HG03442 (cell line): Measurements from ENCODE around the gene TBC1D16.

ENCODE experiments used
- ATAC-seq: cut with Tn5 transposase; IDR thresholded peaks from one replicate; pipeline ENCODE4 v1.9.1; 2021; ENCODE audit warnings: mild to moderate bottlenecking, moderate library complexity; ENCODE audit not compliant: unreplicated experiment

TBC1D16 gene

DNA sequence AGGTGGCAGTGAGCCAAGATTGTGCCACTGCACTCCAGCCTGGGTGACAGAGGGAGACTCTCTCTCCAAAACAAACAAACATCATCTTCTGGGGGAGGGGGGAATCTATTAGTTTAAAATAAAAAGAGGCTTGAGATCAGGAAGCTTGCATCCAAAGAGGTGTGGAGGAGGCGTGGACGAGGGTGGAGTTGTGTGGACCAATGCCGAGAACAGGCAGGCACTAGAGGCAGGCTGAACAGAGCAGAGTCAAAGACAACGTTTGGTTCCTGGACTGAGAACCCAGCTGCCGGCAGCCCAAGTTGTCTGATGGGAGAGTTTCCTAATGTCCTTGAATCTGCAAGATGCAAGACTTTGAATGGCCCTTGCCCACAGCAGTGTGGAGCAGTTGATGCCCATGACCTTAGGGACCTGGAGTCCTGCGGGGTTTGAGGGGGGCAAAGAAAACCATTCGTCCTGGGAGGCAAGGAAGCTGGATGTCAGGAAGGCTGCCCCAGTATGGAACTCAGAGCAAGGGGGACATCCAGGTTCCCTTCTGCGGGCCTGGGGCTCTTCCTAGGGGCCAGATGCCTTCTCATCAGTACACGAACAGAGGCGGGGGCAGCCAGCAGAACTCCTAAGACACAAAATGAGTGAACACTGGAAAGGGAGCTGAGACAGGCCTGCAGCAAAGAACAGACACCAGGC, 9.2 kb downstream of the TBC1D16 start:
- no peak for ATAC-seq

DNA sequence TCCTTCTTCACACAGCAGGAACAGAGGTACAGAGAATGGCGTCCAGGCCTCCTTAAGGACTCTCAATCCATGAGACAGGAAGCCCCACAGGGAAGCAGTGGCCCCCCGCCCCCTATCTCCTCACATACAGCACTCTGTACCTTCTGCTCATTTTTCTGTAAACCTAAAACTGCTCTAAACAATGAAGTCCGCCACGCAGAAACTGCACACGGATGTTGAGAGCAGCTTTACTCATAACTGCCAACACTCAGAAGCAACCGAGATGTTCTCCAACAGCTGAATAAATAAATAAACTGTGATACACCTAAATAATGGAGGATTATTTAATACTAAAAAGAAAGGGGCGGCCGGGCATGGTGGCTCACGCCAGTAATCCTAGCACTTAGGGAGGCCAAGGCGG, 9.9 kb downstream of the TBC1D16 start:
- ATAC-seq, result no peak

DNA sequence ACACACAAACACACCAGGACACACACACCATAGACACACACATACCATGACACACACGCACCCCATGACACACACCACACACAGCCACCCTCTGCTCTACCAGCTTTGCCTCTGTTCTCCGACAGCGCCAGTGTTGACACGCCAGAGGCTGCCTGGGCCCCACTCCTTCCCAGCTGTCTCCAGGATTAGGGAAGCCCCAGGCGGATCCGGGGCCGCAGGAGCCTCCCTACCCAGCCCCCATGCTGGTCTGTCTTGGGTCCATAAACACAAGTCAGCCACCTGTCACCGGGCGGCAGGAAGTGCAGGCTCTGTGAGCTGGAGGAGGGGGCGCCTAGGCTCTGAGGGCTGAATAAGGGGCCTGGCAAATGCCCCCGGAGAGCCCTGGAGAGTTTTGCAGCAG, 10.5 kb downstream of the TBC1D16 start:
- no peak for ATAC-seq

DNA sequence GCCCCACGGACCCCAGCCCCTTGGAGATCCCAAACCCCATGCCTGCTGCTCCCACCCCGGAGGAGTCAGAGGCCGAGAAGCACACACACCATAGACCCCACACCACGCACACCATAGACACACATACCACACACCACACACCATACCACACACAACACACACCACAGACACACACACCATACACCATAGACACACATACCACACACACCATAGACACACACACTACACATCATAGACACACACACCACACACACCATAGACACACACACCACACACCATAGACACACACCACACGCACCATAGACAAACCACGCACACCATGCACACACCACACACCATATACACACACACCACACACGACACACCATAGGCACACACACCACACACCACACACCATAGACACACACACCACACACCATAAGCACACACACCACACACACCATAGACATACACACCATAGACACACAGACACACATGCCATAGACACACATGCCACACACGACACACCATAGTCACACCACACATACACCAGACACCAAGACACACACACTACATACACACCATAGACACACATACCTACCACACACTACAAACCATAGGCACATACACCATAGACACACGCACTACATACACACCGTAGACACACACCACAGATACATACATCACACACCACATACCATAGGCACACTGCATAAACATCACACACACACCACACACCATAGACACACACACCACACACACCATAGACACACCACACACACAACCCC, 11.3 kb downstream of the TBC1D16 start:
- ATAC-seq, result no peak

DNA sequence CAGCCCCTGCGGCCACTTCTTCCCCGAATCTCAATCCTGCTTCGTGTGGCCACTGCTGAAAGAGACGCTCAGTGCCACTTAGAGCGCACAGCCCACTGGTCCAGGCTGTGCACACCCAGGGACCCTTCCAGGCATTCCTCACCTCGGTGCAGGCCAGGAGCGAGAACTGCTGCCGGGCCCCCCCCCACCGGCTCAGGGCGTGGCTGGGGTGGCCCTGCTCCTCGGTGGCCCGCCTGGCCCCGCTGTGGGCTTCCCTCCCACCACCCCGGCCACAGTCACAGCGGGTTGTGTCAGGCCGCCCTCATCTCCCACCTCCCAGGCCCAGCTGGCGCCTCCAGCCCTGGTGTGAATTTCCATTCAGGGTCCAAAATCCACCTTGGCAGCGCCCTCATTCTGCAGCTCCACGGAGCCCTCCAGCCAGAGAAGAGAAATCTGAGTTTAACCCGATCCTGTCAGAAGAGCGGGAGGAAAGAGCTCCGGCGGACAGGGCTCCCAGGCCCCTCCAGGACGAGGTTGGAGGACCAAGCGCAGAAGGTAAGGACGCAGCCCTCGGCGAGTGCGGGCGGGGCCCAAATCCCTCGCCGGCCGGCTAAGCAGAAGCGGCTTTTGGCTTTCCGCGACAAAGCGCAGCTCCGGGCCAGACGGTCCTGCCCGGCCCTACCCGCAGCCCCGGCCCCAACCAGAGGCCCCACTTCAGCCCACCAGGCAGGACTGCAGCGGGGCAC, 12.0 kb downstream of the TBC1D16 start:
- no peak for ATAC-seq

DNA sequence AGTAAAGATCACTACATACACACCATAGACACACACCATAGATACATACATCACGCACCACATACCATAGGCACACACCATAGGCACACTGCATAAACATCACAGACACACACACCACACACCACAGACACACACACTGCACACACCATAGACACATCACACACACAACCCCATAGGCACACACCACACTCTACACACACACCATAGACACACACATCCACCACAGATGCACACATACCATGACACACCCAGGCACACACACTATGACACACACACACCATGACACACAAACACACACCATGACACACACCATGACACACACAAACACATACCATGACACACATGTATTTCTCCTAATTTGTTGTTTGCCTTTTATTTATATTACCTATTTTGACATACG, 14.1 kb downstream of the TBC1D16 start:
- no peak for ATAC-seq

DNA sequence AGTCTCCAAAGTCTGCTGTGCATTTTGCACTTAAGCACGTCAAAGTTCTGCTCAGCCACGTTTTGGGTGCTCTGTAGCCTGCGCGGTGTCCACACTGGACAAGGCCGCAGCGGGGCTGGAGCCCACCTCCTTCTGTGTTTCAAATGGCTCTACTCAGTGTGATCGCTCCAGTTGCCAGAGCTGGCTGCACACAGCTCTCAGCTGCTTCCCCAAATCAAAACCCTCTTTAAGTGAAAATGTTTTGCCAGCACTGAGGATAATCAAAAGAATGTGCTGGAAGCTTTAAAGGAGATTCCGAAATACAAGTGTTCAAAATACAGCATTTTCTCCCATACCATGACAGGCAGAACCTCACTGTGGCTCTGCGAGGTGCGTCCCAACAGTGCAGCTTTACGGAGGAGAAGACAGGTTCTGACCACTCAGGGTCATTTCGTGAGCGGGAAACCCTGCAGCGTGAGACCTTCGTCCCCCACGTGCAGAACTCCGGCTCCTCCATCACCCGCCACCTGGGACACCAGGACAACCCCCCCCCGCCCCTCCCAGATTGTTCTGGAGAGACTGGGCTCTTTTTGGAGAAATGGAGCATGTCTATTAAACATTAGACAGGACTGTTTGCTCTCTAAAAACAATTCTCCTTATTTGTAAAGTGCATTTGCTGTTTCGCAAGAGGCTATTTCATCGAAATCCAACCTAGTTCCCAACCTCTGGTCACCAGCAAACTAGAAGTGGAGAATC, 16.6 kb downstream of the TBC1D16 start:
- no peak for ATAC-seq

DNA sequence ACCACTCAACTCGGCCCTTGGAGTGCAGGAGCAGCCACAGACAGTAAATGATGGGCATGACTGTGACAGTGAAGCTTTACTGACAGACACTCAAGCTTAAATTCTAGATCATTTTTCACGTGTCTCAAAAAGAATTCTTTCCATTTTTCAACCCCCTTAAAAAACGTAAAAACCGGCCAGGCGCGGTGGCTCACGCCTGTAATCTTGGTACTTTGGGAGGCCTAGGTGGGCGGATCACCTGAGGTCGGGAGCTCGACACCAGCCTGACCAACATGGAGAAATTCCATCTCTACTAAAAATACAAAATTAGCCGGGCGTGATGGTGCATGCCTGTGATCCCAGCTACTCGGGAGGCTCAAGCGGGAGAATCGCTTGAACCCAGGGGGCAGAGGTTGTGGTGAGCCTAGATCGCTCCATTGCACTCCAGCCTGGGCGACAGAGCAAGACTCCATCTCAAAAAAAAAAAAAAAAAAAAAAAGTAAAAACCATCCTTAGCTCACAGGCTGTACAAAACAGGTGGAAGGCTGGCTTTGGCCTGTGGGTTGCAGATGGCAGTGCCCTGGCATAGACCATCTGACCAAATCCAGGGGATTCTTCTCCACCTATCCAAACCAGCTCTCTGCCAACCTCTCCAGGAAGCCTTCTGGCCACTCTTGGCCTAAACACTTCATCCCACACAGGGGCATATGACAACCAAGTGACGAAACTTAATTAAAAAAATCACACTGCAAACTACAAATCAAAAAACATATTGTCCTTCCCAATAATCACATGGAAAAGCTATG, 18.3 kb downstream of the TBC1D16 start:
- ATAC-seq, result no peak

DNA sequence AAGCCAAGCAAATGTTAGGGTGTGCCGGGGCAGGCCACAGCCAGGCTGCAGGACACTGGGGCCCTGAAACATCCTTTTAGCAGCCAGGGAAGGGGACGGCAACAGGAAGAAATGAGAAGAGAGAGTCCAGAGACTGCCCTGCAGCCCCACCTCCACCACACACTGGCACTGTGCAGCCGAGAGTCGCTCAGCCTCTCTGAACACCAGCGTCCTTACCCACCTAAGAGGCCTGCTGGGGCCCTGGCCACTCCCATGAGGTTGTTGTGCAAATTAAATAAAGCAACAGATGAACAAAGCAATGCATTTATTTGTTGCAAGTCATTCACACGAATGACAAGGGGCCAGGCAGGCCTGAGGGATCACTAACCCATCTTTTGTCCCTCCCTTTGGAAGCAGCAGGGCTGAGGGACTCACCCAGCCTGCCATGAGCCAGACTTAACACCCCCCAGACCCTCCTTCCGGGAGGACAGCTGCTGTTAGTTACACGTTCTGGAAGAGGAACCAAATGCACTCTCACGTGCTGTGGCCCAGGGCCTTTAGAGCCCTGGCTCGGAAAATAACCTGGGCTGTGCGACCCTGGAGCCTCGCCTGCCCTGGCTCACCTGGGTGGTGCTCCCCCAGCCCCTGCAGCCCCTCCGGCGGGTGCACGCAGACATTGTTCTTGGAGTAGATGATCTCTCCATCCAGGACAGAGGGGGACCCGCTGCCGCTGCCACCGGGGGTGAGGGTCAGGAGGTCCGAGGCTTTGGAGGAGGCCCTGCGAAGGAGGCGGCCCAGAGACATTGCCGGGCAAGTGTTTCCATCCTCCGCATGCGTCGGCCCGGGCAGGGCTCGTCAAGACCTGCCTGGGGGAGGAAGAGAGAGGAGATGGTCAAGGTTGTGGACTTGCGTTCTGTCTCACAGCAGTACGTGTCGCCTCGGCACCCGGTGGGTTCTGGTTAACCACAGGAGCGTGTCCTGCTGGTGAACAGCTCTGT, 22.6 kb downstream of the TBC1D16 start:
- ATAC-seq, result no peak

DNA sequence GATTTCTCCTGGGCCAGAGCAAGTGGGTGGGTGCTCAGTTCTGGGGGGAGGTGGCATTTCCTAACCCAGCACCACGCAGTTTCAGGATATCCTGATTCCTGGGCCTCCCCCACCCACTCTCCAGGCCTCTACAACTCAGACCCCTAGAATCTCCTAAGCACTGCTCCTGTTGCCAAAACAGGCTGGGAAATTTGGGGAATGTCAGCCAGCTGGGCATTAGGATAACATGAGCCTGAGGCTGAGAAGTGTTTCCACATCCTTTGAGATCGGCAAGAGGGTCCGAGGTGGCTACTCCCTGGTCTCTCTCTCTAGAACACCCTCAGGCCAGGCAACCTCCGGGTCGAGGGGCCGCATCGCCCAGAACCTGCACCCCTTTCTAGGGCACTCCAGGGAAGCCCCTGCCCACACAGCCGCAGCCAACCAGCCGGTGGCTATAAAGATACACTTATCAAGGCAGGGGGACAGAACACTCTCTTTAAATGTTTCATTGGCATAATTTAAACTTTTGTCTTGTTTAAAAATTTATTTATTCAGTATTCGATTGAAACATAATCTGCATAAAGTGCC, 23.6 kb downstream of the TBC1D16 start:
- ATAC-seq, result no peak

DNA sequence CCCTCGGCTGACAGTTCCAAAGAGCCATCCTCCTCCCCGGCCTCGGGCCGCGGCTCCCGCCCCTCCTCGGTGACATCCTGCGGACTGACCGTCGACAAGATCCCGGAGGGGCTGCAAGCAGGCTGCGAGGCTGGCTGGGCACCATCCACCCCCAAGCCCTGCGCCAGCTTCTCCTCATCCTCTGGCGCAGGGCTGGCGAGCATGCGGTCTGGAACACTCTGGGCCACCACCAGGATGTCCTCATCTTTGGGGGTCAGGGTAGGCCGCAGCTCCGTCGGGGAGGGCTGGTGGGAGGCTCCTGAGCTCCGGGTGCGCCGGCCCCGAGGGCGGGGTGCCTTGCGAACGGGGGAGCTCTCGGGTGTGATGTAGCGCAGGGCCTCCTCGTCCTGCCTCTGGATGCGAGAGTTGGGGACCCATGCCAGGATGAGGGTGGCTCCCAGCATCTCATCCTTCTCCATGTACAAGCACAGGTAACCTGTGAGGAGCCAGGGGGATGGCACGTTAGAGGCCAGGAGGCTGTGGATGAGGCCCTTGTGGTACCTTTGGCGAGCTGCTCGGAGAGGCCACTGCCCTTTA, 25.3 kb downstream of the TBC1D16 start:
- no peak for ATAC-seq

DNA sequence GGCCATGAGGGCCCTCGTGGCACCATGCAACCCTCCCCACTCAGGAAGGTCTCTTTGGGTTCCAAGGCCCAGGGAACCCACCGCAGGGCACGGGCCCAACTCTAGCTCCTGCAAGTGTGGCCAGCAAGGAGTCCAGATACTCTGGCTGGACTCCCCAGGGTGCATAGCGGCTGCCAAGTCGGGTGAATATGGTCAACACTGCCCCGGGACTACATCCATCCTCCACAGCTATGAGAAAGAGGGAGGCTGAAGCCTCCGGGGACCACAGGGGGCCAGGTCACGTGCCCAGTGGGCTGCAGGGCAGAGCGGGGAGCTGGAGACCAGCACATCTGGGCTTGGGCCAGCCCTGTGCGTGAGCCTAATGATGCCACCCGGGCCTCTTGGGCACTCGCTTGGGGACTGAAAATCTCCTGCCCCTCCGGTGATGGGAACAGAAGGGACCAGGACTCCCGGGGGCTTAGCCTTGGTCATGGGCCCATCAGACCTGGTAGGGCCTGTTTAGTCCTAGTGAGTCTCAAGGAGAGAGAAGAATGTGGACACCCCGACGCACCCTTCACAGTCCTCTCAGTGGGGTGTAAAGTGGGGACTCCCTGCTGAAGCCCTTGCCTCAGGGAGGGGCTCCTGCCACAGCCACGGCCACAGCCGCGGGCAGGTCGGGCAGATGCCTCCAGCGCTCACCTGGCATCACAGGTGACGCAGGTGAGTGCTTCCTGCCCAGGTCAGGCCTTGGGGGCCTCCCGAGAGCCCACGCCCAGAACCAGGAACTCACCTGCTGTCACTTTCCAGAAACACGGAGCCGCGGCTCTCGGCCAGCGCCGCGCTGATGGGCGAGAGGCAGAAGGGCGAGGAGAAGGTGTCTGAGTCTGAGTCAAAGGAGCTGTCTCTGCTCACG, 26.0 kb downstream of the TBC1D16 start:
- ATAC-seq, result no peak

DNA sequence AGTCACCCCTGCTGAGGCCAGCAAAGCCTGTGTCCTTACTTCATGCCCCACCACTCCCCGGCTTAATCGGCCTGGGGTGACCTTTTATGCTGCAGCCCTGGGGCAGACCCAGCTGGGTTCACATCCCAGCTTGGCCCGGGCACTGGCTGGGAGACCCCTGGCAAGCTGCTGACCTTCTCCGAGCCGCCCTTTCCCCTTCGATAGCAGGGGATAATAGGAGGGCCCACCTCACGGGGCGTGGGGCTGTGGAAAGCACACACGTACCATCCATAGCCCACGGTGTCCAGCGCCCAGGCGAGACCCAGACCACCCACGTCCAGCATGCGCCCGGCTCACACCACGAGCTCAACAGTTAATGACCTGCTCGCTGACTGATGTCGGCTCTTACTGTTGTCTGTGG, 26.8 kb downstream of the TBC1D16 start:
- ATAC-seq, result no peak

DNA sequence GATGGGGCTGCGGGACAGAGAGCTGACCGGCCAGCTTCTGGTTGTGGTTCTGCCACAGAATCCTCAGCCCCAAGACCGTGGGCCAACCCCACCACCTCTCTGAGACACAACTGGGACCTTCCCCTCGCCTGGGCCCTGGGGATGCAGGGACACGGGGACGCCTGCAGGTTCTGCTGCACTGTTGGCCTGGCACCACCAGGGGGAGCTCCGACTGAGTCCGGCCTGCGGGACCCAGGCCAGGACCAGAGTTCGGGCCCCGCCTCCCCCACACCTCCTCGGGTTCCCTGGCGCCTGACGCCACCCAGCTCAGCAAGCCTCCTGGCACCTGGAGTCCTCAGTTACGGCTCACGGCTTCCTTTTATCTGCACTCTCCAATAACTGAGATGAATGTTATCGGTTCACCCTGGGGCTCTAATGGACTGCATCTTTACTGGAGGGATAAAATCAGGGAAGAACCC, 27.3 kb downstream of the TBC1D16 start:
- ATAC-seq, result no peak

DNA sequence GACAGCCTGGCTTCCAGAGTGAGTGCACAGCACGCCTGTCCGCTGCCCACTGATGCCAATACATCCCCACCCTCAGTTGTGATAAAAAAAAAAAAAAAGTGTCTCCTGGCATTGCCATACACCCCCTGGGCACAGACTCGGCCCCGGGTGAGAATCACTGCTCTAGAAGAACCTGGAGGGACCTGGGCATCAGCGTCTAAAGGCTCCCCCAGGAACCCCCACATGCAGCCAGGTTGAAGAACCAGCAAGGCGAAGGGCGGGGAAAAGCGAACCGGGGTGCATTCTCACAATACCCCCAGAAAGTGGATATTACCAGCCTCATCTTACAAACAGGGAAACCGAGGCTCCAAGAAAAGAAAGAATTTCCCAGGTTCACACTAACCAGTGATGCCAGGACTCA, 27.7 kb downstream of the TBC1D16 start:
- ATAC-seq, result no peak

DNA sequence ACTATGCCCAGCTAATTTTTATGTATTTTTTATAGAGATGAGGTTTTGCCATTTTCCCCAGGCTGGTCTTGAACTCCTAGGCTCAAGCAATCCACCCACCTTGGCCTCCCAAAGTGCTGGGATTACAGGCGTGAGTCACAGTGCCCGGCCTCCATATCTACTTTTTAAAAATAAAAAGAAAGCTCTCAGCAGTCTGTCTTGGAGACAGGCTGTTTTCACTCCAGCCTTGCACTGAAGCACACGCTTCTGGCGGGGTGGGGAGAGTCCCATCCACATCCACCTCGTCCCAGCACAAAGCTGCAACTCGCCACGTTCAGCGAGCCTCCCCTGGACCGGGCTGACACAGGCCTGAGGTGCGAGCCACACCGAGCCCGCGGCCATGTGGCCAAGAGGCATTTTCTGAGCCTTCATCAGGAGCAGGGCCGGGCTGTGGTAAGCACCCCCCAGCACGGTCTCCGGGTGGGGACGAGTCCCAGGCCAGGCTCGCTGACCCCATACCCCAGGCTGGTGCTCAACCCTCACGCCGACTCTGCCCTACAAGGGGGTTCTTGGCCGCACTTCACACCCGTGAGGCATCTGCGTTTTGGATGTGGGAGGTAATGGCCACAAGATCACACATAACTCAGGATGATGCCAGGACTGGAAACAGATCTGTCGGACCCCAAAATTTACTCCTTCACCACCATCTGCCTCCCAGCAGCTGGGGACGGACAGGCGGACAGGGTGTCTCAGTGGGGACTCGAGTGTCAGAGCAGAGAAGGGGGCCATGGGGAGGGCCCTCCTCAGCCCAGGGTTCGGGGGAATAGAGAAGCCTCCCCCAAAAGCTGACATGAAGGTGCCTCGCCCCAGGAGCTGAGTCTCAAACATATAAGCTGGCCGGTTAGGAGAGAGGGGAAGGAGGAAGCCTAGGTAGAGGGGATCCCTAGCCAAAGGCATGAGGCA, 28.6 kb downstream of the TBC1D16 start:
- no peak for ATAC-seq

DNA sequence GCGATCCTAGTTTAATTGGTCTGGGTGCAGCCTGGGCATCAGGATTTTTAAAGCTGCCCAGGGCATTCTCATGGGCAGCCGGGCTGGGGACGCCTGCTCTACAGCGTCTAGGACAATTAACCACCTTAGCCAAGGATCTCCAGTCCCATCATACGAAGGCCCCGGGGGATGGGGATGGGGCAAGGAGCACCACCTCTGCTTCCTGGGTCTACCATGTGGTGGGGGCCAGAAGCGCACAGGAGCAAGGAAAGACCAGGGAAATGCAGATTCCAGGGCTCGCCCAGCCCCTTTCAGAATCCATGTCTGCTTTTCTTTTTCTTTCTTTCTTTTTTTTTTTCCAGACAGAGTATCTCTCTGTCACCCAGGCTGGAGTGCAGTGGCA, 29.3 kb downstream of the TBC1D16 start:
- ATAC-seq, result no peak
